Left ventricle myocardium inferior (tissue), 1 donor: ENCODE data around the gene MORC3. TPM values are rescaled to one million over a fixed set of nuclear protein-coding genes. Genes with fewer than 3 reads are reported as not detected.
"Not testable (repeated sequence)": the region's sequence is repeated elsewhere in the genome, so short reads cannot be mapped to it uniquely, and the experiment has no call there.

Source experiments
- DNase-seq: peaks from one replicate; pipeline ENCODE4 v3.0.0-alpha.2; 2020
- H3K27ac ChIP-seq: fragments of 200-600 bp; replicated peaks from 2 replicates; pipeline ENCODE4 v1.8.0; 2021
- H3K27me3 ChIP-seq: fragments of 200-600 bp; 2 replicates; pipeline ENCODE4 v1.8.0; 2021; ENCODE audit warnings: low read depth
- H3K36me3 ChIP-seq: fragments of 200-600 bp; 2 replicates; pipeline ENCODE4 v1.8.0; 2021
- H3K4me1 ChIP-seq: fragments of 200-600 bp; 2 replicates; pipeline ENCODE4 v1.8.0; 2021
- H3K4me3 ChIP-seq: fragments of 200-600 bp; 2 replicates; pipeline ENCODE4 v1.8.0; 2021; ENCODE audit warnings: mild to moderate bottlenecking, moderate library complexity
- H3K9me3 ChIP-seq: fragments of 200-600 bp; replicated peaks from 2 replicates; pipeline ENCODE4 v1.8.0; 2021
- intact Hi-C: fragments of 100-400 bp; cut with micrococcal nuclease; formaldehyde crosslinking; loops from one replicate; pipeline ENCODE4 v1.11.0; 2022
- total RNA-seq: library from RNA; stranded (reverse); fragmentation: NEBNext Ultra II Directional; extraction: Animal tissue kit (Norgen Biotek cat#: 25700); gene quantifications from one replicate; pipeline ENCODE4 v1.2.1, GENCODE V29; 2021
- TF ChIP-seq, protein P1 (sequence below): fragments of 200-600 bp; IDR thresholded peaks from 2 replicates; pipeline ENCODE4 v1.8.0; 2021; ENCODE audit warnings: antibody characterized with exemption, mild to moderate bottlenecking, borderline replicate concordance
- donor health status: DM: no; HTN: yes; CAD: no; lungs with severe emphysema.

MORC3 gene
- total RNA-seq, 1 donor from 2014 or later, result 19.4 TPM

GRCh38 chr21:36316872-36317484, 3.0 kb upstream of the MORC3 start:
- Histone ChIP-seq H3K4me1 (peaks cover 23% of the 10 kb centered on the region), H3K27me3 (no peaks in the 10 kb centered on the region), H3K36me3 (no peaks in the 10 kb centered on the region), H3K4me3 (no peak overlapping the region), H3K27ac (no peak overlapping the region), H3K9me3 (peaks cover 17% of the 10 kb centered on the region)
- no peak for DNase-seq
- TF ChIP-seq, protein P1, sequence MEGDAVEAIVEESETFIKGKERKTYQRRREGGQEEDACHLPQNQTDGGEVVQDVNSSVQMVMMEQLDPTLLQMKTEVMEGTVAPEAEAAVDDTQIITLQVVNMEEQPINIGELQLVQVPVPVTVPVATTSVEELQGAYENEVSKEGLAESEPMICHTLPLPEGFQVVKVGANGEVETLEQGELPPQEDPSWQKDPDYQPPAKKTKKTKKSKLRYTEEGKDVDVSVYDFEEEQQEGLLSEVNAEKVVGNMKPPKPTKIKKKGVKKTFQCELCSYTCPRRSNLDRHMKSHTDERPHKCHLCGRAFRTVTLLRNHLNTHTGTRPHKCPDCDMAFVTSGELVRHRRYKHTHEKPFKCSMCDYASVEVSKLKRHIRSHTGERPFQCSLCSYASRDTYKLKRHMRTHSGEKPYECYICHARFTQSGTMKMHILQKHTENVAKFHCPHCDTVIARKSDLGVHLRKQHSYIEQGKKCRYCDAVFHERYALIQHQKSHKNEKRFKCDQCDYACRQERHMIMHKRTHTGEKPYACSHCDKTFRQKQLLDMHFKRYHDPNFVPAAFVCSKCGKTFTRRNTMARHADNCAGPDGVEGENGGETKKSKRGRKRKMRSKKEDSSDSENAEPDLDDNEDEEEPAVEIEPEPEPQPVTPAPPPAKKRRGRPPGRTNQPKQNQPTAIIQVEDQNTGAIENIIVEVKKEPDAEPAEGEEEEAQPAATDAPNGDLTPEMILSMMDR, result no peak
- intact Hi-C loops, result no loop called here

DNA sequence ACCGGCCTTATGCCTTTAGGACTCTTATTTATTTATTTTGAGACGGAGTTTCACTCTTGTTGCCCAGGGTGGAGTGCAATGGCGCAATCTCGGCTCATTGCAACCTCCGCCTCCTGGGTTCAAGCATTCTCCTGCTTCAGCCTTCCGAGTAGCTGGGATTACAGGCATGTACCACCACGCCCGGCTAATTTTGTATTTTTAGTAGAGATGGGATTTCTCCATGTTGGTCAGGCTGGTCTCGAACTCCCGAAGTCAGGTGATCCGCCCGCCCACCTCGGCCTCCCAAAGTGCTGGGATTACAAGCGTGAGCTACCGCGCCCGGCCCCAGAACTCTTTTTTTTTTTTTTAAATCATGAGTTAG, 611 bp upstream of the MORC3 start:
- peak overlapping the region; percentile 86 for H3K4me3 ChIP-seq
- peak overlapping the region; percentile 95 for H3K27ac ChIP-seq
- peaks cover 11% of the 10 kb centered on the region for H3K9me3 ChIP-seq
- H3K4me1 ChIP-seq, result peaks cover 47% of the 10 kb centered on the region
- intact Hi-C loops, H3K36me3 ChIP-seq, DNase-seq, H3K27me3 ChIP-seq: not testable (repeated sequence)

DNA sequence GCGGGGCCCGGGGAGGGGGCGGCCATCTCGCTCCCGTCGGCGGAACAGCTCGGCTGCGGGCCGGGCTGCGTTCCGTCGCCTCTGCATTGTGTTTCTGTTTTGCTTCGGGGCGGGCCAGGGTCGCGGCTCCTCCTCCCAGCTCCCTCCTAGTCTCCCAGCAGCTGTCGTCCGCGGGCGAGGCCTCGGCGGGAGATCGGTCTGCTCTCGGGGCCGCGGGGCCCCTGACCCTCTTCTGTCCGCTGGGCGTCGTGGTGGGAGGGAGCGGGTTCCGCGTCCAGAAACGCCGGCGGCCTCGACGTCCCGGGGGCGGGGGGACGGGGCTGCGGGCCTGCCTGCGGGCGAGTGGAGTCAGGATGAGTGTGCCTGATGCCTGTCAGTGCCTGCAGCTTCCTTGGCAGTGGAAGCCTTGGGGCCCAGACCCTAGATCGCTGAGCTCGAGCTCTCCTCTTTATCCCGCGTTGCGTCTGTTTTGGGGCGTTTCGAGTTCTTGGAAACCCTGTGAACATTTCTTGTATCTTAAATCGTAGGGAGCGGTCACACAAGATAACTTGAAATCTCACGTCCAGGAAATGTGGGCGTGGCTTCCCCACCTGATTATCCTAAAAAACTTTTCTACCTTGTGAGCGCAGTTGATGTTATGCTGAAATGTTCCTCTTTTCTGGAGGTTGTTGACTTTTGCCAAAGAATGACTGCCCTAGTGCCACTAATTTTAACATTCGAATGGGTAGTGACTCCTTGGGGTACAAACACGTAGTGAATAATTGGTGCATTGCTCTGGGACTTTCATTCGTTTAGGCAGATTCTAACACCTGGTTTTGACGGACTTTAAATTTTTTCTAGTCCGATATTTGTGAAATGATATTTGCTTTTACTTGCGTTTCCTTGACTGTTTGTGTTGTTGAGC, 676 bp downstream of the MORC3 start:
- H3K4me1 ChIP-seq, result peaks cover 60% of the 10 kb centered on the region
- TF ChIP-seq, protein P1, result peak; percentile 23

GRCh38 chr21:36321325-36322082, 1.5 kb downstream of the MORC3 start:
- Histone ChIP-seq H3K27ac (peak overlapping the region; percentile 95), H3K36me3 (peaks cover 5% of the 10 kb centered on the region), H3K4me3 (peak overlapping the region; percentile 86), H3K4me1 (peaks cover 62% of the 10 kb centered on the region), H3K27me3 (no peaks in the 10 kb centered on the region), H3K9me3 (no peaks in the 10 kb centered on the region)
- TF ChIP-seq, protein P1, result no peak
- no peak for DNase-seq
- intact Hi-C loops, result loop anchor here (10.0 kb wide), 1 partner anchor 177 kb away; no protein-coding TSS in a partner anchor

More for the DNA sequence above, 676 bp downstream of the MORC3 start:
- Histone ChIP-seq H3K27ac (peak overlapping the region; percentile 95), H3K9me3 (peaks cover 5% of the 10 kb centered on the region), H3K4me3 (peak overlapping the region; percentile 86), H3K27me3 (no peaks in the 10 kb centered on the region), H3K36me3 (peaks cover 5% of the 10 kb centered on the region)
- intact Hi-C loops, result loop anchor here (10.0 kb wide), 1 partner anchor 176 kb away; no protein-coding TSS in a partner anchor
- DNase-seq, result peak; percentile 25

DNA sequence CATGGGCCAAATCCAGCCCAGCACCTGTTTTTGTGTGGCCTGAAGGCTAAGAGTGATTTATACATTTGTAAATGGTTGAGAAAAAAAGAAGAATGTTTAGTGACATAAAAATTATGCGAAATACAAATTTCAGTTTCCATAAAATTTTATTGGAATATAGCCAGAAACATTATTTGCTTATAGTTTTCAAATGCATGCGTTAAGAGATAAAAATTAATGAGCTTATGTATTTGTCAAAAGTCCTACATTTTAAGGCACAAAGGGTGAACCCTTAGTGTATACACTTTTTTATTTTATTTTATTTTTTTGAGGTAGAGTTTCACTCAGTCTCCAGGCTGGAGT, 2.1 kb downstream of the MORC3 start:
- Histone ChIP-seq H3K36me3 (peaks cover 5% of the 10 kb centered on the region), H3K27me3 (no peaks in the 10 kb centered on the region), H3K4me1 (peaks cover 62% of the 10 kb centered on the region), H3K4me3 (peak overlapping the region; percentile 86), H3K27ac (peak overlapping the region; percentile 95), H3K9me3 (no peaks in the 10 kb centered on the region)
- no peak for DNase-seq
- intact Hi-C loops, result loop anchor here (10.0 kb wide), 1 partner anchor 177 kb away; no protein-coding TSS in a partner anchor
- TF ChIP-seq, protein P1, result no peak
